Smooth muscle cell (in vitro differentiated cells): ENCODE measurements around the gene LRFN5. TPM values are rescaled to one million over a fixed set of nuclear protein-coding genes. Genes with fewer than 3 reads are reported as not detected.
"Not testable (repeated sequence)": the region's sequence is repeated elsewhere in the genome, so short reads cannot be mapped to it uniquely, and the experiment has no call there.

Experiments
- DNase-seq: peaks from one replicate; lab custom pipeline; 2025; ENCODE audit not compliant: unreplicated experiment; lab: John Stamatoyannopoulos, UW
- H2AFZ ChIP-seq: fragments of 200-600 bp; sonication (generic); 2 replicates; pipeline ENCODE4 v1.6.0; 2016; ENCODE audit warnings: antibody characterized with exemption, low read depth, mild to moderate bottlenecking
- H3F3A ChIP-seq: fragments of 200-600 bp; sonication (generic); 2 replicates; pipeline ENCODE4 v1.6.0; 2017; ENCODE audit warnings: antibody characterized with exemption, low read depth
- H3K27ac ChIP-seq: fragments of 200-600 bp; sonication (generic); 2 replicates; pipeline ENCODE4 v1.5.1; 2016; ENCODE audit warnings: low read depth, mild to moderate bottlenecking
- H3K27me3 ChIP-seq: fragments of 200-600 bp; sonication (generic); 2 replicates; pipeline ENCODE4 v1.6.1; 2016; ENCODE audit warnings: low read depth, mild to moderate bottlenecking
- H3K36me3 ChIP-seq: fragments of 200-600 bp; sonication (generic); 2 replicates; pipeline ENCODE4 v1.5.1; 2016; ENCODE audit warnings: low read depth
- H3K4me1 ChIP-seq: fragments of 200-600 bp; sonication (generic); 2 replicates; pipeline ENCODE4 v1.5.1; 2016; ENCODE audit warnings: low read depth
- H3K4me2 ChIP-seq: fragments of 200-600 bp; sonication (generic); 2 replicates; pipeline ENCODE4 v1.6.0; 2016; ENCODE audit warnings: mild to moderate bottlenecking
- H3K4me3 ChIP-seq: fragments of 200-600 bp; sonication (generic); 2 replicates; pipeline ENCODE4 v1.5.1; 2016; ENCODE audit warnings: mild to moderate bottlenecking
- H3K79me2 ChIP-seq: fragments of 200-600 bp; sonication (generic); 2 replicates; pipeline ENCODE4 v1.6.0; 2016; ENCODE audit warnings: low read depth, mild to moderate bottlenecking
- H3K9ac ChIP-seq: fragments of 200-600 bp; sonication (generic); 2 replicates; pipeline ENCODE4 v1.6.0; 2016; ENCODE audit warnings: low read depth
- H3K9me3 ChIP-seq: fragments of 200-600 bp; sonication (generic); replicated peaks from 2 replicates; pipeline ENCODE4 v1.5.1; 2016; ENCODE audit warnings: low read depth
- H4K20me1 ChIP-seq: fragments of 200-600 bp; sonication (generic); 2 replicates; pipeline ENCODE4 v1.6.0; 2016; ENCODE audit warnings: low read depth
- CTCF ChIP-seq: fragments of 200-600 bp; sonication (generic); IDR thresholded peaks from 2 replicates; pipeline ENCODE4 v1.5.1; 2017; ENCODE audit warnings: borderline replicate concordance, mild to moderate bottlenecking, antibody characterized with exemption; ENCODE audit not compliant: insufficient read depth, poor library complexity, severe bottlenecking
- WGBS: methylation state at CpG from one replicate; pipeline ENCODE4 v1.1.7; 2016; ENCODE audit warnings: low lambda C conversion rate; 5-methylcytosine and 5-hydroxymethylcytosine counted together
- polyA plus RNA-seq: library from polyadenylated mRNA; unstranded; fragments of >200 nt; fragmentation: Nextera tagmentation; extraction: Ambion mirVana; gene quantifications from 2 replicates; pipeline ENCODE4 v1.2.1, GENCODE V29; 2016
- total RNA-seq: library from RNA; depleted of rRNA; stranded (reverse); fragments of >200 nt; gene quantifications from 2 replicates; pipeline ENCODE4 v1.2.3, GENCODE V29; 2014

LRFN5 gene
- total and polyA plus RNA-seq, 2 experiments from 2014 or later = 22.1 to 33.8 TPM

GRCh38 chr14:41668356-41668755 is 61.7 kb downstream of the LRFN5 start:
- no peak for DNase-seq
- Histone ChIP-seq H2AFZ (peak overlapping the region; percentile 78), H3K9ac (peak overlapping the region; percentile 26), H3F3A (no peaks in the 10 kb centered on the region), H3K4me3 (no peak overlapping the region), H3K27me3 (no peaks in the 10 kb centered on the region), H3K79me2 (peaks cover 92% of the 10 kb centered on the region), H3K4me1 (peaks cover 10% of the 10 kb centered on the region), H4K20me1 (peaks cover 31% of the 10 kb centered on the region), H3K36me3 (no peaks in the 10 kb centered on the region), H3K9me3 (no peaks in the 10 kb centered on the region), H3K27ac (peak overlapping the region; percentile 77), H3K4me2 (peak overlapping the region; percentile 72)
- 9% methylated on average over 1 of the region's 1 CpG for WGBS
- TF ChIP-seq CTCF = no peak

- H3K9me3 ChIP-seq, H3K4me2 ChIP-seq, DNase-seq, H3K27ac ChIP-seq, H4K20me1 ChIP-seq, H3K9ac ChIP-seq, H3K27me3 ChIP-seq, H3K36me3 ChIP-seq, H3K4me3 ChIP-seq, H2AFZ ChIP-seq, H3F3A ChIP-seq: not testable (repeated sequence)
- Histone ChIP-seq H3K79me2 (peaks cover 49% of the 10 kb centered on the region), H3K4me1 (peaks cover 10% of the 10 kb centered on the region)
- no CpG with 5 or more reads among the region's 24 CpGs for WGBS
Measured at GRCh38 chr14:41673601-41674000, 66.9 kb downstream of the LRFN5 start.

- not testable (repeated sequence) for H3K27ac ChIP-seq, H4K20me1 ChIP-seq, H3K9ac ChIP-seq, H3K4me1 ChIP-seq, H3F3A ChIP-seq, H3K36me3 ChIP-seq, H3K4me2 ChIP-seq, H3K9me3 ChIP-seq, DNase-seq, H3K27me3 ChIP-seq, H2AFZ ChIP-seq, H3K4me3 ChIP-seq
- H3K79me2 ChIP-seq = peaks cover 40% of the 10 kb centered on the region
- WGBS = 98% methylated on average over 13 of the region's 37 CpGs
Measured at GRCh38 chr14:41674511-41674971, 67.9 kb downstream of the LRFN5 start.

GRCh38 chr14:41699486-41699885 is 92.8 kb downstream of the LRFN5 start:
- Histone ChIP-seq H3K27me3 (no peaks in the 10 kb centered on the region), H3K4me2 (peak overlapping the region; percentile 13), H3K4me3 (no peak overlapping the region), H4K20me1 (peaks cover 6% of the 10 kb centered on the region), H2AFZ (no peak overlapping the region), H3K9me3 (no peaks in the 10 kb centered on the region), H3F3A (no peaks in the 10 kb centered on the region), H3K79me2 (peaks cover 58% of the 10 kb centered on the region), H3K36me3 (peaks cover under 1% of the 10 kb centered on the region), H3K4me1 (no peaks in the 10 kb centered on the region), H3K27ac (peak overlapping the region; percentile 0), H3K9ac (no peak overlapping the region)
- WGBS = 7% methylated on average over 3 of the region's 3 CpGs
- DNase-seq = no peak
- TF ChIP-seq CTCF = no peak
